ENCODE results near the gene MED27.

The MED27 gene

DNA sequence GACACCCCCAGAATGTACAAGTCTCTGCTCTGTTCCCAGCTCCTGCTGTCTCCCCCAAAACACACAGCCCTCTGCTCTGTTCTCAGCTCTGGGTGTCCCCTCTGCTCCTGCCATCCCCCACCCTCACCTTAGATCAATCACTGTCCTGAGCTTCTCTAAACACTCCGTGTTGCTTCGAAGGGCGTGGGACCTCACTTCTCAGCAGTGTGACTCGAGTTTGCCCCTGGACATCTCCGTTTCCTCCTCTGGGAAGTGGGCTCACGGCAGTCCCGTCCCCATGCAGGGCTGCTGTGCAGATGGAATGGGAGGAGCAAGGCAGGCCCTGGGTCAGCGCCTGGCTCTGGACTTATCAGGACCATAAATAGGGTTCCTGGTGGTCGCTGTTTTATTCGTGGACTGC lies 241.8 kb downstream of the MED27 start:
- Histone ChIP-seq H3K9me3 (replicated peaks in 1 of 11) (peaks cover 9 to 18% (median 13%) of the 10 kb centered on the region in 11 experiments), H4K20me1 (peaks cover 0 to 14% (median 0%) of the 10 kb centered on the region in 11 experiments; a peak in 1 of 22 replicates), H3K27me3 (peaks cover 0 to 46% (median 0%) of the 10 kb centered on the region in 11 experiments; a peak in 7 of 22 replicates), H3K27ac (peak overlapping the region in 1 of 11 experiments; percentile 25; a peak in 1 of 22 replicates), H3K4me1 (peaks cover 51 to 100% (median 94%) of the 10 kb centered on the region in 10 experiments), H3K9ac (peak overlapping the region in 3 of 11 experiments; percentile 42 to 46 (median 43); a peak in 3 of 22 replicates), H3K4me2 (peak overlapping the region in 9 of 11 experiments; percentile 79 to 98 (median 85); a peak in 18 of 22 replicates), H3K36me3 (peaks cover 0 to 7% (median 0%) of the 10 kb centered on the region in 11 experiments; a peak in 3 of 22 replicates), H3K4me3 (no peak overlapping the region)
- TF ChIP-seq Cebpa-rat (IDR thresholded peaks at IDR 0.05): no peak

- Histone ChIP-seq H3K27me3 (peaks cover 0 to 46% (median 0%) of the 10 kb centered on the region in 11 experiments; a peak in 7 of 22 replicates), H3K27ac (peak overlapping the region in 1 of 11 experiments; percentile 25; a peak in 1 of 22 replicates), H3K9me3 (replicated peaks in 1 of 11) (peaks cover 9 to 18% (median 13%) of the 10 kb centered on the region in 11 experiments), H3K4me2 (peak overlapping the region in 8 of 11 experiments; percentile 83 to 98 (median 86); a peak in 16 of 22 replicates), H3K4me1 (peaks cover 52 to 100% (median 94%) of the 10 kb centered on the region in 10 experiments), H4K20me1 (peaks cover 0 to 14% (median 0%) of the 10 kb centered on the region in 11 experiments; a peak in 1 of 22 replicates), H3K36me3 (peaks cover 0 to 7% (median 0%) of the 10 kb centered on the region in 11 experiments; a peak in 3 of 22 replicates), H3K9ac (peak overlapping the region in 2 of 11 experiments; percentile 42 to 46; a peak in 2 of 22 replicates), H3K4me3 (no peak overlapping the region)
- TF ChIP-seq Cebpa-rat (IDR thresholded peaks at IDR 0.05): no peak
These were observed 242.4 kb downstream of the MED27 start for GRCh38 chr9:131837316-131837715.

DNA sequence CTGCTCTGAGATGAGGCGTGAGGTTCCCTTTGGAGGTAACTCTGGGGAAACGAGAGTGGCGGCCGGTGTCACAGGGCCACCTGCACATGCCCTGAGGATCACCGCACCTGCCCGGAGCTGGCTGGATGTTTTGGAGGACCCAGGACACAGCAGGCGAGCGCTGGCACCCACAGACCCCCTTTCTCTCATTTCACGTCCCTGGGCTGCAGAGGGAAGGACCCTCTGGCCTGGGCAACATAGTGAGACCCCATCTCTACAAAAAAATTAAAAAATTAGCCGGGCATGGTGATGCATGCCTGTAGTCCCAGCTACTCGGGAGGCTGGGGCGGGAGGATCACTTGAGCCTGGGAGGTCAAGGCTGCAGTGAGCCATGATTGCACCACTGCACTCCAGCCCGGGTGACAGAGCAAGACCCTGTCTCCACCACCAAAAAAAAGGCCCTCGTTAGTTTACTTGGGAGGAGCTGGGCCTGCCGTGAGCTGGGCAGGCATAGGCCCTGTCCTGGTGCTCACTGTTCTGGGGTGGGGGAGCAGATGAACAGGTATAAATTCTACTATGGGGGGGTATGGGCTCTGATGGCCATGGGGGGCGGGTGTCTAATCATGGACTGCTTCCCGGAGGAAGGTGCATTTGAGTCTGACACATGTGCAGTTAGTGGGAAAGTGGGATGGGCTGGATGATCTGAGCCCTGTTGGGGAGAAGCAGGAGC lies 242.9 kb downstream of the MED27 start:
- peak overlapping the region in 4 of 11 experiments; percentile 23 to 67 (median 52); a peak in 4 of 22 replicates for H3K27ac ChIP-seq
- H3K27me3 ChIP-seq: peaks cover 0 to 46% (median 0%) of the 10 kb centered on the region in 11 experiments; a peak in 7 of 22 replicates
- peaks cover 0 to 7% (median 0%) of the 10 kb centered on the region in 11 experiments; a peak in 3 of 22 replicates for H3K36me3 ChIP-seq
- H3K9me3 ChIP-seq (replicated peaks in 1 of 11): peaks cover 9 to 18% (median 13%) of the 10 kb centered on the region in 11 experiments
- H4K20me1 ChIP-seq: peaks cover 0 to 14% (median 0%) of the 10 kb centered on the region in 11 experiments; a peak in 1 of 22 replicates
- peak overlapping the region in 2 of 10 experiments; percentile 6 to 21; a peak in 1 of 20 replicates for H3K4me3 ChIP-seq
- H3K9ac ChIP-seq: peak overlapping the region in 5 of 11 experiments; percentile 16 to 63 (median 57); a peak in 7 of 22 replicates
- TF ChIP-seq Cebpa-rat (IDR thresholded peaks at IDR 0.05): no peak
- H3K4me1 ChIP-seq: peaks cover 56 to 100% (median 93%) of the 10 kb centered on the region in 10 experiments
- H3K4me2 ChIP-seq: peak overlapping the region; percentile 76 to 98 (median 85); a peak in 21 of 22 replicates

- Histone ChIP-seq H4K20me1 (peaks cover 0 to 14% (median 0%) of the 10 kb centered on the region in 11 experiments; a peak in 1 of 22 replicates), H3K4me3 (peak overlapping the region in 2 of 10 experiments; percentile 6 to 27; a peak in 1 of 20 replicates), H3K9ac (peak overlapping the region in 7 of 11 experiments; percentile 7 to 63 (median 56); a peak in 8 of 22 replicates), H3K4me2 (peak overlapping the region; percentile 76 to 98 (median 85)), H3K9me3 (replicated peaks in 1 of 11) (peaks cover 9 to 18% (median 13%) of the 10 kb centered on the region in 11 experiments), H3K36me3 (peaks cover 0 to 7% (median 0%) of the 10 kb centered on the region in 11 experiments; a peak in 3 of 22 replicates), H3K27me3 (peaks cover 0 to 46% (median 0%) of the 10 kb centered on the region in 11 experiments; a peak in 7 of 22 replicates), H3K27ac (peak overlapping the region in 5 of 11 experiments; percentile 10 to 67 (median 46); a peak in 7 of 22 replicates), H3K4me1 (peaks cover 55 to 93% (median 85%) of the 10 kb centered on the region in 10 experiments)
- no peak for TF ChIP-seq Cebpa-rat (IDR thresholded peaks at IDR 0.05)
These were observed 243.6 kb downstream of the MED27 start for GRCh38 chr9:131836021-131836420.

DNA sequence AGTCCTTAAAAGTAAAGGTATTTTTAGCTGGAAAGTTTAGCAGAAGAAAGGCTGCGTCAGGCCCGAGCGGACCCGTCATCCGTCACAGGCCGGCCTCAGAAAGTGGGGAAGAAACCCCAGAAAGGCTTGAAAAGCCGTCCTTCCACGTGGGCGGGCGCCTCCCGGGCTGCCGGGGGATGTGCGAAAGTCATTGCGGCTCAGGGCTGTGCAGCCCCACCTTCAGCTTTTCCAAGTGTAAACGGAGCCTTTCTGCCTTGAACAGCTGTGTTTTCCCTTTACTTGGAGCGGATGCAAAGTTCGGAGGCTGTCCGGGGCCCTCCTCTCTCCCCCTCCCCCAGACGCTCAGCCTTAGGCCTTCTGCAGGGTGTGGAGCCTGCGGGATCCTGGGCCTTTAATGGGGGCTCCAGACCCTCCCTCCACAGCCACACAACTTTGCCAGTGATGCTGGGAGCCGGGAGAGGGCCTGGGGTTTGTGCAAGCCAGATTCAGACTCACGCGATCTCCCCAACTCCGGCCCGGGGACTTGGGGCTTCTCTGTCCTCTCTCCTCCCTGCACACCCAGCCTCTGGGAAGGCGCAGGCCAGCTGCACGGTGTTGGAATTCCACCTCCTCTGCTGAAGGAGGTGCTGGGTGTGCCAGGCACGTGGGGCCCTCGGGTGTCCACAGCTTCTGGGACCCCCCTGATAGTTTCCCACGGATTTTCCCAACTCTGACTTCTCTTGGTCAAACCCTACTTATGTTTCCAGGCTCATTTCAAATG lies 244.3 kb downstream of the MED27 start:
- H3K9me3 ChIP-seq (replicated peaks in 1 of 11): peaks cover 9 to 18% (median 13%) of the 10 kb centered on the region in 11 experiments
- peaks cover 0 to 7% (median 0%) of the 10 kb centered on the region in 11 experiments; a peak in 3 of 22 replicates for H3K36me3 ChIP-seq
- H4K20me1 ChIP-seq: peaks cover 0 to 14% (median 0%) of the 10 kb centered on the region in 11 experiments; a peak in 1 of 22 replicates
- no peak for TF ChIP-seq Cebpa-rat (IDR thresholded peaks at IDR 0.05)
- peaks cover 48 to 86% (median 78%) of the 10 kb centered on the region in 10 experiments for H3K4me1 ChIP-seq
- peak overlapping the region in 4 of 10 experiments; percentile 8 to 36 (median 20); a peak in 4 of 20 replicates for H3K4me3 ChIP-seq
- peak overlapping the region; percentile 76 to 98 (median 85) for H3K4me2 ChIP-seq
- peak overlapping the region in 6 of 11 experiments; percentile 10 to 67 (median 34); a peak in 10 of 22 replicates for H3K27ac ChIP-seq
- H3K27me3 ChIP-seq: peaks cover 0 to 46% (median 0%) of the 10 kb centered on the region in 11 experiments; a peak in 7 of 22 replicates
- peak overlapping the region in 7 of 11 experiments; percentile 10 to 63 (median 56); a peak in 12 of 22 replicates for H3K9ac ChIP-seq

GRCh38 chr9:131834721-131835120 lies 244.9 kb downstream of the MED27 start:
- Histone ChIP-seq H3K4me3 (peak overlapping the region in 2 of 10 experiments; percentile 23 to 36; a peak in 3 of 20 replicates), H4K20me1 (peaks cover 0 to 9% (median 0%) of the 10 kb centered on the region in 11 experiments; a peak in 1 of 22 replicates), H3K9ac (peak overlapping the region in 7 of 11 experiments; percentile 10 to 63 (median 56); a peak in 12 of 22 replicates), H3K4me2 (peak overlapping the region; percentile 76 to 98 (median 85)), H3K4me1 (peaks cover 42 to 80% (median 72%) of the 10 kb centered on the region in 10 experiments), H3K36me3 (peaks cover 0 to 7% (median 0%) of the 10 kb centered on the region in 11 experiments; a peak in 3 of 22 replicates), H3K9me3 (replicated peaks in 1 of 11) (peaks cover 9 to 18% (median 13%) of the 10 kb centered on the region in 11 experiments), H3K27ac (peak overlapping the region in 6 of 11 experiments; percentile 10 to 67 (median 34); a peak in 10 of 22 replicates), H3K27me3 (peaks cover 0 to 46% (median 0%) of the 10 kb centered on the region in 11 experiments; a peak in 7 of 22 replicates)
- no peak for TF ChIP-seq Cebpa-rat (IDR thresholded peaks at IDR 0.05)

- Histone ChIP-seq H4K20me1 (peaks cover 0 to 9% (median 0%) of the 10 kb centered on the region in 11 experiments; a peak in 1 of 22 replicates), H3K9me3 (replicated peaks in 1 of 11) (peaks cover 9 to 18% (median 13%) of the 10 kb centered on the region in 11 experiments), H3K9ac (no peak overlapping the region), H3K27me3 (peaks cover 0 to 45% (median 0%) of the 10 kb centered on the region in 11 experiments; a peak in 7 of 22 replicates), H3K4me2 (peak overlapping the region in 5 of 11 experiments; percentile 27 to 96 (median 63); a peak in 5 of 22 replicates), H3K36me3 (peaks cover 0 to 7% (median 0%) of the 10 kb centered on the region in 11 experiments; a peak in 3 of 22 replicates), H3K27ac (no peak overlapping the region), H3K4me3 (peak overlapping the region in 2 of 10 experiments; percentile 18 to 28; a peak in 3 of 20 replicates), H3K4me1 (peaks cover 34 to 72% (median 64%) of the 10 kb centered on the region in 10 experiments)
- TF ChIP-seq Cebpa-rat (IDR thresholded peaks at IDR 0.05): no peak
These were observed 245.8 kb downstream of the MED27 start for GRCh38 chr9:131833906-131834305.

All from BLaER1 treated with 17β-estradiol and CSF1 and Interleukin-3, amounts not matched to agents 10 nM and 100 nM (cell line).